HepG2 (cell line): ENCODE measurements around the gene FGGY. TPM values are rescaled to one million over a fixed set of nuclear protein-coding genes. Genes with fewer than 3 reads are reported as not detected.
A peak's percentile ranks its signal among the peaks of the same experiment; 100 is the strongest.

Experiments used
- CEBPG ChIP-seq: IDR thresholded peaks from 2 replicates; pipeline ENCODE4 v1.6.1; 2016
- LCORL ChIP-seq, 2 experiments: fragments of 450-650 bp in 1 of 2; sonication (generic) in 1 of 2; formaldehyde crosslinking in 1 of 2; IDR thresholded peaks; 2 replicates each; pipeline versions ENCODE4 v1.5.0 to v1.6.1; 2017 to 2020; ENCODE audit warnings: antibody characterized with exemption in 1 of 2, missing genetic modification reagents in 1 of 2
- MBD4 ChIP-seq: IDR thresholded peaks from 2 replicates; pipeline ENCODE4 v1.6.1; 2012; ENCODE audit warnings: low read length, inconsistent platforms, borderline replicate concordance
- MIXL1 ChIP-seq: IDR thresholded peaks from 2 replicates; pipeline ENCODE4 v1.6.1; 2016
- MLLT10 ChIP-seq: sonication (generic); formaldehyde crosslinking; IDR thresholded peaks from 2 replicates; pipeline ENCODE4 v1.4.0; 2020; ENCODE audit warnings: missing genetic modification reagents
- NFE2L2 ChIP-seq: fragments of 150-350 bp; IDR thresholded peaks from 2 replicates; pipeline ENCODE4 v1.6.1; 2014; ENCODE audit warnings: low read length
- PAWR ChIP-seq: sonication (generic); formaldehyde crosslinking; IDR thresholded peaks from 2 replicates; pipeline ENCODE4 v1.4.0; 2020; ENCODE audit warnings: missing genetic modification reagents, mild to moderate bottlenecking, borderline replicate concordance
- RORA ChIP-seq: sonication (generic); formaldehyde crosslinking; IDR thresholded peaks from 2 replicates; pipeline ENCODE4 v1.5.0; 2020; ENCODE audit warnings: mild to moderate bottlenecking, missing genetic modification reagents, moderate library complexity
- SCMH1 ChIP-seq: sonication (generic); formaldehyde crosslinking; IDR thresholded peaks from 2 replicates; pipeline ENCODE4 v1.9.0; 2021; ENCODE audit warnings: missing genetic modification reagents, mild to moderate bottlenecking, borderline replicate concordance
- ZBED4 ChIP-seq: sonication (generic); formaldehyde crosslinking; IDR thresholded peaks from 2 replicates; pipeline ENCODE4 v1.4.0; 2020; ENCODE audit warnings: missing genetic modification reagents, borderline replicate concordance
- ZBTB14 ChIP-seq: sonication (generic); formaldehyde crosslinking; IDR thresholded peaks from 2 replicates; pipeline ENCODE4 v1.4.0; 2020; ENCODE audit warnings: missing genetic modification reagents
- ZNF761 ChIP-seq: sonication (generic); formaldehyde crosslinking; conservative IDR thresholded peaks from 2 replicates; pipeline ENCODE4 v1.4.0; 2020; ENCODE audit warnings: mild to moderate bottlenecking, missing genetic modification reagents
- ZSCAN5A ChIP-seq: sonication (generic); formaldehyde crosslinking; IDR thresholded peaks from 2 replicates; pipeline ENCODE4 v1.8.0; 2022; ENCODE audit warnings: mild to moderate bottlenecking, missing genetic modification reagents, borderline replicate concordance
- polyA plus RNA-seq, 8 experiments: library from polyadenylated mRNA; depleted of rRNA in 3 of 8; stranded (reverse) in 7 of 8; unstranded in 1 of 8; fragments of >200 nt; fragmentation: Illumina TruSeq in 4 of 8; extraction: Trizol in 4 of 8; gene quantifications; 2 replicates each; pipeline versions ENCODE4 v1.2.1 to v1.2.3, GENCODE V29; 2011 to 2016; ENCODE audit warnings: low read depth in 4 of 8, missing spikeins in 1 of 8, mixed read lengths in 1 of 8; ENCODE audit not compliant: insufficient read depth in 1 of 8
- total RNA-seq, 5 experiments: library from RNA; depleted of rRNA; stranded (reverse); fragments of >200 nt; fragmentation: Illumina TruSeq; extraction: Trizol; gene quantifications; 2 replicates each; pipeline ENCODE4 v1.2.3, GENCODE V29; 2016; ENCODE audit warnings: low read depth in 1 of 5
- TF ChIP-seq, protein P1 (sequence below), 2 experiments: sonication (generic) in 1 of 2; formaldehyde crosslinking in 1 of 2; IDR thresholded peaks; 2 replicates each; pipeline versions ENCODE4 v1.4.0 to v1.6.1; 2016 to 2020; ENCODE audit warnings: borderline replicate concordance in 1 of 2, low read depth in 1 of 2, mild to moderate bottlenecking in 1 of 2, missing genetic modification reagents in 1 of 2
- TF ChIP-seq, protein P2 (sequence below): sonication (generic); formaldehyde crosslinking; IDR thresholded peaks from 2 replicates; pipeline ENCODE4 v1.8.1; 2022; ENCODE audit warnings: mild to moderate bottlenecking, missing genetic modification reagents

The FGGY gene
- total and polyA plus RNA-seq, 2 of the 13 experiments (the other 11 are each of a cell fraction or from before 2014, with no cell fraction given): 15.7 to 27.5 TPM

- TF ChIP-seq ZSCAN5A (CRISPR knock-in tag) (no peak), SCMH1 (no peak), LCORL (IDR thresholded peaks at IDR 0.05) (no peak), LCORL (CRISPR knock-in tag; IDR thresholded peaks at IDR 0.05) (no peak), ZBTB14 (CRISPR knock-in tag) (no peak), CEBPG (CRISPR knock-in tag) (peak; percentile 97), RORA (CRISPR knock-in tag) (peak; percentile 94), MIXL1 (peak; percentile 78), MBD4 (peak; percentile 22; the same call in 1 of the 2 replicates), PAWR (no peak), ZBED4 (no peak), ZNF761 (0 out of 2 replicates have a peak, but pooled peaks have one; percentile 41), NFE2L2 (no peak), MLLT10 (CRISPR knock-in tag) (no peak)
- TF ChIP-seq, protein P1, sequence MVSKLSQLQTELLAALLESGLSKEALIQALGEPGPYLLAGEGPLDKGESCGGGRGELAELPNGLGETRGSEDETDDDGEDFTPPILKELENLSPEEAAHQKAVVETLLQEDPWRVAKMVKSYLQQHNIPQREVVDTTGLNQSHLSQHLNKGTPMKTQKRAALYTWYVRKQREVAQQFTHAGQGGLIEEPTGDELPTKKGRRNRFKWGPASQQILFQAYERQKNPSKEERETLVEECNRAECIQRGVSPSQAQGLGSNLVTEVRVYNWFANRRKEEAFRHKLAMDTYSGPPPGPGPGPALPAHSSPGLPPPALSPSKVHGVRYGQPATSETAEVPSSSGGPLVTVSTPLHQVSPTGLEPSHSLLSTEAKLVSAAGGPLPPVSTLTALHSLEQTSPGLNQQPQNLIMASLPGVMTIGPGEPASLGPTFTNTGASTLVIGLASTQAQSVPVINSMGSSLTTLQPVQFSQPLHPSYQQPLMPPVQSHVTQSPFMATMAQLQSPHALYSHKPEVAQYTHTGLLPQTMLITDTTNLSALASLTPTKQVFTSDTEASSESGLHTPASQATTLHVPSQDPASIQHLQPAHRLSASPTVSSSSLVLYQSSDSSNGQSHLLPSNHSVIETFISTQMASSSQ (IDR thresholded peaks at IDR 0.05; ENCODE audit: low read depth): peak; percentile 71
- TF ChIP-seq, protein P1 (CRISPR knock-in tag; IDR thresholded peaks at IDR 0.05; ENCODE audit: borderline replicate concordance): peak; percentile 54; the same call in 1 of the 2 replicates
- TF ChIP-seq, protein P2, sequence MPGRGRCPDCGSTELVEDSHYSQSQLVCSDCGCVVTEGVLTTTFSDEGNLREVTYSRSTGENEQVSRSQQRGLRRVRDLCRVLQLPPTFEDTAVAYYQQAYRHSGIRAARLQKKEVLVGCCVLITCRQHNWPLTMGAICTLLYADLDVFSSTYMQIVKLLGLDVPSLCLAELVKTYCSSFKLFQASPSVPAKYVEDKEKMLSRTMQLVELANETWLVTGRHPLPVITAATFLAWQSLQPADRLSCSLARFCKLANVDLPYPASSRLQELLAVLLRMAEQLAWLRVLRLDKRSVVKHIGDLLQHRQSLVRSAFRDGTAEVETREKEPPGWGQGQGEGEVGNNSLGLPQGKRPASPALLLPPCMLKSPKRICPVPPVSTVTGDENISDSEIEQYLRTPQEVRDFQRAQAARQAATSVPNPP: no peak
These were observed 214.9 kb downstream of the FGGY start (continued) for GRCh38 chr1:59511476-59512465.
